Ascending aorta (tissue), 2 donors: ENCODE data around the gene SV2C. TPM values are rescaled to one million over a fixed set of nuclear protein-coding genes. Genes with fewer than 3 reads are reported as not detected.

ENCODE experiments used
- DNase-seq, 2 donors: peaks; one replicate each; pipeline ENCODE4 v3.0.0-alpha.2; 2019; ENCODE audit warnings: low spot score in 2 of 2
- H3K27ac ChIP-seq, 2 donors: fragments of 200-600 bp; sonication (generic); one replicate each; pipeline ENCODE4 v1.5.1; 2016 to 2017; ENCODE audit warnings: mild to moderate bottlenecking in 1 of 2
- H3K27me3 ChIP-seq: fragments of 200-600 bp; sonication (generic); one replicate; pipeline ENCODE4 v1.5.1; 2017
- H3K36me3 ChIP-seq, 2 donors: fragments of 200-600 bp; sonication (generic); one replicate each; pipeline ENCODE4 v1.5.1; 2016
- H3K4me1 ChIP-seq, 2 donors: fragments of 200-600 bp; sonication (generic); one replicate each; pipeline ENCODE4 v1.5.1; 2016 to 2017; ENCODE audit warnings: mild to moderate bottlenecking in 1 of 2
- H3K4me3 ChIP-seq, 2 donors: fragments of 200-600 bp; sonication (generic); one replicate each; pipeline ENCODE4 v1.5.1; 2016 to 2017; ENCODE audit warnings: mild to moderate bottlenecking in 1 of 2
- H3K9me3 ChIP-seq, 2 donors: fragments of 200-600 bp; sonication (generic); one replicate each; pipeline ENCODE4 v1.5.1; 2016
- intact Hi-C: fragments of 100-400 bp; cut with DNase I; formaldehyde crosslinking; loops from one replicate; pipeline ENCODE4 v1.15.1; 2023
- total RNA-seq: library from RNA; depleted of rRNA; stranded (reverse); fragments of >200 nt; gene quantifications from one replicate; pipeline ENCODE4 v1.1.0, GENCODE V29; 2016
- TF ChIP-seq, protein P1 (sequence below), 3 experiments: fragments of 200-600 bp in 2 of 3; fragments of 450-650 bp in 1 of 3; sonication (generic) in 2 of 3; IDR thresholded peaks; one replicate each; pipeline ENCODE4 v1.5.1; 2016 to 2019; ENCODE audit warnings: antibody characterized with exemption in 3 of 3, mild to moderate bottlenecking in 1 of 3, moderate library complexity in 1 of 3

SV2C gene
- total RNA-seq, 1 donor from 2014 or later, result not detected

DNA sequence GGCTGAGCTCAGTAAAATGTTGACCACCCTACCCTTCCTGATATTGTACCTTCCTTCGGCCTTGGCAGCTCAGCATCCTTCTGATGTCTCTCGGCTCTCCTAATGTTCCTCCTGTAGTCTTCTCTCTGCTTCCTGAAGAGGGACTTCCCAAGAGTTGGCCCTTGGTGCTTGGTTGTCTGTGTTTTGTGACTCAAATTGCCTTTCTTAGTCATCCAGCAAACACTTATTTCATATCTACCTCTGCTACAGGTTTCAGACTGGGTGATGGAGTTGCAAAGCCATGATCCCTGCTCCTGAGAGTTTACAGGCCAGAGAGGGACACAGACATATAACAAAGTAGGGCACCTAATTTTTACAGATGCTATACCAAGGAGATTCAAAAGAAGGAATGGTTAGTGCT, 70.1 kb downstream of the SV2C start:
- no peaks in the 10 kb centered on the region for H3K4me1 ChIP-seq
- no peak overlapping the region for H3K4me3 ChIP-seq
- no peak overlapping the region for H3K27ac ChIP-seq
- DNase-seq, result no peak
- no peaks in the 10 kb centered on the region for H3K9me3 ChIP-seq
- intact Hi-C loops, result no loop called here
- TF ChIP-seq, protein P1, sequence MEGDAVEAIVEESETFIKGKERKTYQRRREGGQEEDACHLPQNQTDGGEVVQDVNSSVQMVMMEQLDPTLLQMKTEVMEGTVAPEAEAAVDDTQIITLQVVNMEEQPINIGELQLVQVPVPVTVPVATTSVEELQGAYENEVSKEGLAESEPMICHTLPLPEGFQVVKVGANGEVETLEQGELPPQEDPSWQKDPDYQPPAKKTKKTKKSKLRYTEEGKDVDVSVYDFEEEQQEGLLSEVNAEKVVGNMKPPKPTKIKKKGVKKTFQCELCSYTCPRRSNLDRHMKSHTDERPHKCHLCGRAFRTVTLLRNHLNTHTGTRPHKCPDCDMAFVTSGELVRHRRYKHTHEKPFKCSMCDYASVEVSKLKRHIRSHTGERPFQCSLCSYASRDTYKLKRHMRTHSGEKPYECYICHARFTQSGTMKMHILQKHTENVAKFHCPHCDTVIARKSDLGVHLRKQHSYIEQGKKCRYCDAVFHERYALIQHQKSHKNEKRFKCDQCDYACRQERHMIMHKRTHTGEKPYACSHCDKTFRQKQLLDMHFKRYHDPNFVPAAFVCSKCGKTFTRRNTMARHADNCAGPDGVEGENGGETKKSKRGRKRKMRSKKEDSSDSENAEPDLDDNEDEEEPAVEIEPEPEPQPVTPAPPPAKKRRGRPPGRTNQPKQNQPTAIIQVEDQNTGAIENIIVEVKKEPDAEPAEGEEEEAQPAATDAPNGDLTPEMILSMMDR (IDR thresholded peaks at IDR 0.05), result no peak
- H3K27me3 ChIP-seq, result no peaks in the 10 kb centered on the region
- no peaks in the 10 kb centered on the region for H3K36me3 ChIP-seq

DNA sequence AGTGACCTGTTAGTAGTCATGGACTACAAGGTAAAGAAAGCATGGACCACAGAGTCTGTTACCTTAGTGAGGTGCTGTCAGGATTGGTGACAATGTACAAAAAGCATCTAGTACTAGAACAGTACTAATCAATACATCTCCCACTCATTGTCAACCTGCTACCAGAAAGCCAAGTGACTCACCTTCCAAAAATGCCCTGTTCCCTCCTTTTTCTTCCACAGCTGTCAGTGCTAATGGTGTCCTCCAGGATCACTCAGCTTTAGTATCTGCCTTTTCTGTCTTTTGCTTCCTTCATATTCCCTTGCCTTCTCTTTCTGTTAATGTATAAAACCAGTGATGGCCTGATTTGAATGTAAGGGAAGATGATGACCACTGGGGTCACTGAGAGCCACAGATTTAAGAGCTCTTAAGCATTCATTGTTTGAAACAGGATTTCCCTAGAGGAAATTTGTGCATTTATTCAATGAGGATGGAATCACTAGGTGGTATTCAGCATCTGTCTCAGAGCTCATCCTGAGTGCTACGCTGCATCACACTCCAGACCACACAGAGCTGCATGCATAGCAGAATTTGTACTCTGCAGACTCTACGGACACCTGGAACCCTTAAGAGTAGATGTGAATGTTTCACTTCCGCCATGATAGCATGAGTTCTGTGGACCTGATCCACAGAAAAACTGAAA, 71.0 kb downstream of the SV2C start:
- intact Hi-C loops, result no loop called here
- H3K27me3 ChIP-seq, result no peaks in the 10 kb centered on the region
- no peaks in the 10 kb centered on the region for H3K4me1 ChIP-seq
- TF ChIP-seq, protein P1 (IDR thresholded peaks at IDR 0.05), result no peak
- no peak for DNase-seq
- no peaks in the 10 kb centered on the region for H3K9me3 ChIP-seq
- H3K4me3 ChIP-seq, result no peak overlapping the region
- no peaks in the 10 kb centered on the region for H3K36me3 ChIP-seq
- H3K27ac ChIP-seq, result no peak overlapping the region

DNA sequence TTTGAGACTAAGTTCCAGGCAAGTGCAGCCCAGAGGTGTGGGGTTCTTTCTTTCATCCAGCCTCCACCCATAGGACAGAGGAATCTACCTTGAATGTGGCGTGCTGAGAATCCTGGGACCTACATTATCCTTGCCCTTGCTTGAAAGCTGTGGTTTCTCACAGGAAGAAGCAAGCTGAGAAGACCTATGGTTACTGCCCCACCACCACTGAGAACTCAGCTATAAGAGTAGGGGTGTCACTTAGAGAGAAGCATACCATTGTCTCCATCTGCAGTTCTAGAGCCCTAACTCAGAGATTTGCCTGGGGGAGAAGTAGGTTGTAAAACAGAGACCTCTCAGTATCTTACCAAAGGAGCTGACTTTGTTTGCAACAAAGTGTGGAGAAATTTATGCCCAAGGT, 72.4 kb downstream of the SV2C start:
- Histone ChIP-seq H3K27me3 (no peaks in the 10 kb centered on the region), H3K27ac (no peak overlapping the region), H3K9me3 (no peaks in the 10 kb centered on the region), H3K4me3 (no peak overlapping the region), H3K4me1 (no peaks in the 10 kb centered on the region), H3K36me3 (no peaks in the 10 kb centered on the region)
- intact Hi-C loops, result no loop called here
- TF ChIP-seq, protein P1 (IDR thresholded peaks at IDR 0.05), result no peak
- DNase-seq, result no peak

DNA sequence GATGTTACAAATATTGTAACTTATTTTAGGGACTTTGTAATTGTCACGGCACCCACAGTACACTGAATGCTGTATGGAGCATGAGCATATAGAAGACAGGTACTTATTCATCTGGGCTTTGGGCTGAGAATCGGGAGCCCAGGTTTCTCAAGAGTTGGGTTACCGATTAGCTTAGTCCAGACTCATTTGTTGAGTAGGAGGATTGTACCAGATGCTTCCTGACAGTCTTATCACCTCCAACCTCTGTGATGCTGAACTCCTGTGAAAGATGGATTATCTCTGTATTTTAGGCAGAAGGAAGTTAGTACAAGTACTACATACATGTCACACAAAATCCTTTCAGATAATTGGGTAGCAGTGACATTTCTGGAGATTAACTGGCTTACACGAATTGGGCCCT, 79.2 kb downstream of the SV2C start:
- H3K27me3 ChIP-seq, result no peaks in the 10 kb centered on the region
- TF ChIP-seq, protein P1 (IDR thresholded peaks at IDR 0.05), result no peak
- no peaks in the 10 kb centered on the region for H3K4me1 ChIP-seq
- no peak overlapping the region for H3K4me3 ChIP-seq
- DNase-seq, result no peak
- H3K9me3 ChIP-seq, result no peaks in the 10 kb centered on the region
- H3K27ac ChIP-seq, result no peak overlapping the region
- H3K36me3 ChIP-seq, result no peaks in the 10 kb centered on the region
- intact Hi-C loops, result no loop called here

DNA sequence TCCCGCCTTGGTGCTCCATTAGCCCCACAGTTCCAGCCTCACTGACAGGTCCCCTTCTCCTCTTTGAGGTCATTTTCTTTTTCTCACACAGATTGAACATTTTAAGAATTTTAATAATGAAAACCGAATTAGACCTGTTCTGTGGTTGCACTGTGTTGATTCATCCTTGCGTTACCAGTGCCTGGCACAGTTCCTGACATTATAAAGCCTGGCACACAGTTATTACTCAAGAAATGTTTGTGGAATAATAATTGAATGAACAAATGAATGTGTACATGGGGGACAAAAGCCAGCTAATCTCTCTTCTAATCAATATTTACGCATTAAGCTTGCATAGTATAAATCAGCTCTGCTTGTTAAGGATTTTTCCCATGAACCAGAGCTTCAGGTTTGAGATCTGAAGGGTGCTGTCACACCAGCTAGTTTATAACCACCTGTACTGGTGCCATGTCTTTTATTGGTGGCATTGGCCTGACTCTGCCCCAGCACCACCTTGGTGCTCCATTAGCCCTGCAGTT, 80.0 kb downstream of the SV2C start:
- TF ChIP-seq, protein P1 (IDR thresholded peaks at IDR 0.05), result no peak
- H3K36me3 ChIP-seq, result no peaks in the 10 kb centered on the region
- H3K27ac ChIP-seq, result no peak overlapping the region
- H3K4me1 ChIP-seq, result no peaks in the 10 kb centered on the region
- H3K27me3 ChIP-seq, result no peaks in the 10 kb centered on the region
- intact Hi-C loops, result no loop called here
- no peak for DNase-seq
- H3K4me3 ChIP-seq, result no peak overlapping the region
- no peaks in the 10 kb centered on the region for H3K9me3 ChIP-seq
